Measurements from ENCODE around the gene G0S2. TPM values are rescaled to one million over a fixed set of nuclear protein-coding genes. Genes with fewer than 3 reads are reported as not detected.

The G0S2 gene
- polyA plus RNA-seq, 3 donors = 176 to 1,583 (median 373) TPM

DNA sequence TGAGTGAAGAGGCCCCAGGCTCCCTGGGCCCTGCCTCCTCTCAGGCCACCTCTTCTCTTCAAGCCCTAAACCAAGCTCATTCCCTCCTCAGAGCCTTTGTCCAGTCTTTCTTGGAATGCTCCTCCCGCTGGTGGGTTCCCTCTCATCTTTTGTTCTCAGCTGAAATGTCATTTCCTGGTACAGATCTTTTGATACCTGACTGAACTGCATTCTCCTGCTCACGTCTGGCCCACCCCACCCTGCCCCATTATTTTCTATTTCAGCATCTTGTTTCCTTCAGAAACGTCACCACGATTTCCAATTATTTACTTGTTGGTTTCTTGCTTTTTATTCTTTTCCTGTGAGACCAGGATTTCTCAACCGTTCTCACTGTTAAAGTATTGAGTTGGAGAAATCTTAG is 39.4 kb upstream of the G0S2 start:
- DNase-seq = no peak
- Histone ChIP-seq H3K4me3 (replicated peaks in 1 of 3; ENCODE audit: low read depth in 2 of 3, low read length in 3 of 3) (no peak overlapping the region), H3K27me3 (ENCODE audit: control insufficient read depth in 2 of 2, insufficient read depth in 2 of 2, low read length in 2 of 2) (peaks cover 2 to 22% of the 10 kb centered on the region in 2 donors), H3K9ac (ENCODE audit: insufficient read depth, low read length, poor library complexity, severe bottlenecking) (no peak overlapping the region), H3K36me3 (replicated peaks in 1 of 2; ENCODE audit: control insufficient read depth in 1 of 2, insufficient read depth in 2 of 2, low read length in 2 of 2) (no peaks in the 10 kb centered on the region), H3K9me3 (replicated peaks in 1 of 2; ENCODE audit: control insufficient read depth in 1 of 2, insufficient read depth in 1 of 2, low read length in 2 of 2) (no peaks in the 10 kb centered on the region), H2AFZ (ENCODE audit: insufficient read depth, low read depth, low read length, poor library complexity, severe bottlenecking) (no peak overlapping the region), H3K27ac (ENCODE audit: low read depth in 1 of 2, low read length in 2 of 2) (no peak overlapping the region), H3K4me1 (ENCODE audit: control insufficient read depth in 1 of 2, insufficient read depth in 2 of 2, low read length in 2 of 2) (peaks cover 0 to 6% of the 10 kb centered on the region in 2 donors), H4K20me1 (ENCODE audit: insufficient read depth, low read length) (no peaks in the 10 kb centered on the region), H3K79me2 (ENCODE audit: insufficient read depth, low read length) (no peaks in the 10 kb centered on the region), H3K4me2 (replicated peaks; ENCODE audit: extremely low read depth, low read length, poor library complexity, severe bottlenecking) (no peak overlapping the region)
- peak overlapping the region in 1 of 2 donors; percentile 47 for H3K4me3 Mint-ChIP-seq
- peak overlapping the region in 1 of 7 donors; percentile 16 for H3K27ac Mint-ChIP-seq
- TF ChIP-seq, protein P1, sequence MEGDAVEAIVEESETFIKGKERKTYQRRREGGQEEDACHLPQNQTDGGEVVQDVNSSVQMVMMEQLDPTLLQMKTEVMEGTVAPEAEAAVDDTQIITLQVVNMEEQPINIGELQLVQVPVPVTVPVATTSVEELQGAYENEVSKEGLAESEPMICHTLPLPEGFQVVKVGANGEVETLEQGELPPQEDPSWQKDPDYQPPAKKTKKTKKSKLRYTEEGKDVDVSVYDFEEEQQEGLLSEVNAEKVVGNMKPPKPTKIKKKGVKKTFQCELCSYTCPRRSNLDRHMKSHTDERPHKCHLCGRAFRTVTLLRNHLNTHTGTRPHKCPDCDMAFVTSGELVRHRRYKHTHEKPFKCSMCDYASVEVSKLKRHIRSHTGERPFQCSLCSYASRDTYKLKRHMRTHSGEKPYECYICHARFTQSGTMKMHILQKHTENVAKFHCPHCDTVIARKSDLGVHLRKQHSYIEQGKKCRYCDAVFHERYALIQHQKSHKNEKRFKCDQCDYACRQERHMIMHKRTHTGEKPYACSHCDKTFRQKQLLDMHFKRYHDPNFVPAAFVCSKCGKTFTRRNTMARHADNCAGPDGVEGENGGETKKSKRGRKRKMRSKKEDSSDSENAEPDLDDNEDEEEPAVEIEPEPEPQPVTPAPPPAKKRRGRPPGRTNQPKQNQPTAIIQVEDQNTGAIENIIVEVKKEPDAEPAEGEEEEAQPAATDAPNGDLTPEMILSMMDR (IDR thresholded peaks at IDR 0.05) = no peak
- peaks cover 12% of the 10 kb centered on the region for H3K4me1 Mint-ChIP-seq
- H3K27me3 Mint-ChIP-seq (ENCODE audit: low read depth in 3 of 3) = peaks cover 12 to 32% (median 21%) of the 10 kb centered on the region in 3 donors
- H3K9me3 Mint-ChIP-seq = peaks cover 0 to 2% (median 0%) of the 10 kb centered on the region in 7 donors
- intact Hi-C loops (cut with micrococcal nuclease) = no loop called here
- 100% methylated on average over 1 of the region's 5 CpGs for WGBS (ENCODE audit: insufficient coverage)
- H3K36me3 Mint-ChIP-seq = peaks cover 0 to 2% of the 10 kb centered on the region in 2 donors

DNA sequence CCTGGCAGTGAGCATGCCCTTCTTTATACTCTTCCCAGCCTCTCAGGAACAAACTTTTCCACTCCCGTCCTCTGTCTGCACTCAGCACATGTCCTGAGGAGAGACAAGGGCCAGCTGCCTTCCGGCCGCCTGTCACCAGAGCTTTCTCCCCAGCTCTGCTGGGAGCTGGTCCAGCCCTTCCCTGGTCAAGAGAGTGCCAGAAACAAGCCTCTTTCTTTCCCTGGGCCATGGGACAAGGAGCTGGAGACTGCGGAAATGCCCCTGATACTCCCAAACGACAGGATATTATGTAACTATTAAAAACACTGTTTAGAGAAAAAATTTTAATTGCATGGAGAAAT is 33.4 kb upstream of the G0S2 start:
- no peaks in the 10 kb centered on the region for H3K36me3 ChIP-seq (replicated peaks in 1 of 2; ENCODE audit: control insufficient read depth in 1 of 2, insufficient read depth in 2 of 2, low read length in 2 of 2)
- DNase-seq = no peak
- intact Hi-C loops (cut with micrococcal nuclease) = loop anchor here in 1 of 2 donors (5.0 kb wide), 1 partner anchor 35 kb away; the partner anchor contains the start of gene G0S2
- no peak overlapping the region for H3K4me2 ChIP-seq (replicated peaks; ENCODE audit: extremely low read depth, low read length, poor library complexity, severe bottlenecking)
- H3K79me2 ChIP-seq (ENCODE audit: insufficient read depth, low read length) = no peaks in the 10 kb centered on the region
- TF ChIP-seq, protein P1 (IDR thresholded peaks at IDR 0.05) = no peak
- no peaks in the 10 kb centered on the region for H3K9me3 Mint-ChIP-seq
- H3K36me3 Mint-ChIP-seq = peaks cover 0 to 4% of the 10 kb centered on the region in 2 donors
- H3K4me1 Mint-ChIP-seq = peaks cover 10% of the 10 kb centered on the region
- H3K27ac ChIP-seq (ENCODE audit: low read depth in 1 of 2, low read length in 2 of 2) = no peak overlapping the region
- WGBS (ENCODE audit: insufficient coverage) = 100% methylated on average over 3 of the region's 5 CpGs
- no peak overlapping the region for H2AFZ ChIP-seq (ENCODE audit: insufficient read depth, low read depth, low read length, poor library complexity, severe bottlenecking)
- H3K4me3 ChIP-seq (replicated peaks in 1 of 3; ENCODE audit: low read depth in 2 of 3, low read length in 3 of 3) = no peak overlapping the region
- no peaks in the 10 kb centered on the region for H4K20me1 ChIP-seq (ENCODE audit: insufficient read depth, low read length)
- H3K27me3 ChIP-seq (ENCODE audit: control insufficient read depth in 2 of 2, insufficient read depth in 2 of 2, low read length in 2 of 2) = peaks cover 2 to 23% of the 10 kb centered on the region in 2 donors
- no peak overlapping the region for H3K4me3 Mint-ChIP-seq
- no peak overlapping the region for H3K9ac ChIP-seq (ENCODE audit: insufficient read depth, low read length, poor library complexity, severe bottlenecking)
- no peaks in the 10 kb centered on the region for H3K9me3 ChIP-seq (replicated peaks in 1 of 2; ENCODE audit: control insufficient read depth in 1 of 2, insufficient read depth in 1 of 2, low read length in 2 of 2)
- peaks cover 17 to 32% (median 31%) of the 10 kb centered on the region in 3 donors for H3K27me3 Mint-ChIP-seq (ENCODE audit: low read depth in 3 of 3)
- H3K27ac Mint-ChIP-seq = peak overlapping the region in 1 of 7 donors; percentile 46
- peaks cover under 1 to 2% of the 10 kb centered on the region in 2 donors for H3K4me1 ChIP-seq (ENCODE audit: control insufficient read depth in 1 of 2, insufficient read depth in 2 of 2, low read length in 2 of 2)
